Liver (tissue), 3 donors: ENCODE results near the gene CDK13.

Experiments
- FOXA1 ChIP-seq: IDR thresholded peaks from 2 replicates; pipeline ENCODE4 v1.6.1; 2016; ENCODE audit warnings: antibody characterized with exemption
- GABPA ChIP-seq, 2 donors: IDR thresholded peaks in 1 of 2; conservative IDR thresholded peaks in 1 of 2; 2 replicates each; pipeline ENCODE4 v1.6.1; 2016; ENCODE audit warnings: antibody characterized with exemption in 2 of 2, mild to moderate bottlenecking in 1 of 2, moderate library complexity in 1 of 2
- JUND ChIP-seq, 2 donors: IDR thresholded peaks; 2 replicates each; pipeline ENCODE4 v1.6.1; 2016; ENCODE audit warnings: antibody characterized with exemption in 2 of 2
- MAX ChIP-seq: IDR thresholded peaks from 2 replicates; pipeline ENCODE4 v1.6.1; 2016; ENCODE audit warnings: antibody characterized with exemption
- RXRA ChIP-seq, 2 donors: IDR thresholded peaks; 2 replicates each; pipeline ENCODE4 v1.6.1; 2017 to 2018; ENCODE audit warnings: antibody characterized with exemption in 2 of 2, mild to moderate bottlenecking in 1 of 2
- YY1 ChIP-seq: IDR thresholded peaks from 2 replicates; pipeline ENCODE4 v1.6.1; 2016; ENCODE audit warnings: antibody characterized with exemption, mild to moderate bottlenecking
- TF ChIP-seq, protein P1 (sequence below): IDR thresholded peaks from 2 replicates; pipeline ENCODE4 v1.6.1; 2016; ENCODE audit warnings: antibody characterized with exemption
- TF ChIP-seq, protein P2 (sequence below): fragments of 150-350 bp; IDR thresholded peaks from 2 replicates; pipeline ENCODE4 v1.5.1; 2017; ENCODE audit warnings: improper control_type of control experiment, low read depth, low read length; ENCODE audit not compliant: missing input control
- donor health status: healthy.
- donor health status: healthy.

DNA sequence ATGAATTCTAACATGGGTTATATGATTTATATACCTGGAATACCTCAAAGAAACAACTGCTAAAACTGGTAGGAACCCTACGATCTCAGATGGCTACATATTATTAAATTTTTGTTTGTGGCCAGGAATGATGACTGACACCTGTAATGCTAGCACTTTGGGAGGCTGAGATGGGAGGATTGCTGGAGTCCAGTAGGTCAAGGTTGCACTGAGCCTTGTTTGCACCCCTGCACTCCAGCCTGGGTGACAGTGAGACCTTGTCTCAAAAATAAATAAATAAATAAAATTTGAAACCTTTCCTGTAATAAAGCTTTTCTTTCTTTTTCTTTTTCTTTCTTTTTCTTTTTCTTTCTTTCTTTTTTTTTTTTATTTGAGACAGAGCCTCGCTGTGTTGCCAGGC, 123.2 kb downstream of the CDK13 start:
- TF ChIP-seq, protein P1, sequence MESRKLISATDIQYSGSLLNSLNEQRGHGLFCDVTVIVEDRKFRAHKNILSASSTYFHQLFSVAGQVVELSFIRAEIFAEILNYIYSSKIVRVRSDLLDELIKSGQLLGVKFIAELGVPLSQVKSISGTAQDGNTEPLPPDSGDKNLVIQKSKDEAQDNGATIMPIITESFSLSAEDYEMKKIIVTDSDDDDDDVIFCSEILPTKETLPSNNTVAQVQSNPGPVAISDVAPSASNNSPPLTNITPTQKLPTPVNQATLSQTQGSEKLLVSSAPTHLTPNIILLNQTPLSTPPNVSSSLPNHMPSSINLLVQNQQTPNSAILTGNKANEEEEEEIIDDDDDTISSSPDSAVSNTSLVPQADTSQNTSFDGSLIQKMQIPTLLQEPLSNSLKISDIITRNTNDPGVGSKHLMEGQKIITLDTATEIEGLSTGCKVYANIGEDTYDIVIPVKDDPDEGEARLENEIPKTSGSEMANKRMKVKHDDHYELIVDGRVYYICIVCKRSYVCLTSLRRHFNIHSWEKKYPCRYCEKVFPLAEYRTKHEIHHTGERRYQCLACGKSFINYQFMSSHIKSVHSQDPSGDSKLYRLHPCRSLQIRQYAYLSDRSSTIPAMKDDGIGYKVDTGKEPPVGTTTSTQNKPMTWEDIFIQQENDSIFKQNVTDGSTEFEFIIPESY: no peak
- TF ChIP-seq, protein P2, sequence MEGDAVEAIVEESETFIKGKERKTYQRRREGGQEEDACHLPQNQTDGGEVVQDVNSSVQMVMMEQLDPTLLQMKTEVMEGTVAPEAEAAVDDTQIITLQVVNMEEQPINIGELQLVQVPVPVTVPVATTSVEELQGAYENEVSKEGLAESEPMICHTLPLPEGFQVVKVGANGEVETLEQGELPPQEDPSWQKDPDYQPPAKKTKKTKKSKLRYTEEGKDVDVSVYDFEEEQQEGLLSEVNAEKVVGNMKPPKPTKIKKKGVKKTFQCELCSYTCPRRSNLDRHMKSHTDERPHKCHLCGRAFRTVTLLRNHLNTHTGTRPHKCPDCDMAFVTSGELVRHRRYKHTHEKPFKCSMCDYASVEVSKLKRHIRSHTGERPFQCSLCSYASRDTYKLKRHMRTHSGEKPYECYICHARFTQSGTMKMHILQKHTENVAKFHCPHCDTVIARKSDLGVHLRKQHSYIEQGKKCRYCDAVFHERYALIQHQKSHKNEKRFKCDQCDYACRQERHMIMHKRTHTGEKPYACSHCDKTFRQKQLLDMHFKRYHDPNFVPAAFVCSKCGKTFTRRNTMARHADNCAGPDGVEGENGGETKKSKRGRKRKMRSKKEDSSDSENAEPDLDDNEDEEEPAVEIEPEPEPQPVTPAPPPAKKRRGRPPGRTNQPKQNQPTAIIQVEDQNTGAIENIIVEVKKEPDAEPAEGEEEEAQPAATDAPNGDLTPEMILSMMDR: no peak
- TF ChIP-seq JUND (IDR thresholded peaks at IDR 0.05) (no peak), GABPA (IDR thresholded peaks at IDR 0.05 in 1 of 2, conservative IDR thresholded peaks at IDR 0.05 in 1 of 2) (no peak), RXRA (IDR thresholded peaks at IDR 0.05) (no peak), YY1 (no peak), MAX (no peak), FOXA1 (no peak)
